ENCODE results near the gene POLR3C.
A peak's percentile ranks its signal among the peaks of the same experiment; 100 is the strongest.
"Not testable (repeated sequence)": the region's sequence is repeated elsewhere in the genome, so short reads cannot be mapped to it uniquely, and the experiment has no call there.

The POLR3C gene, protein sequence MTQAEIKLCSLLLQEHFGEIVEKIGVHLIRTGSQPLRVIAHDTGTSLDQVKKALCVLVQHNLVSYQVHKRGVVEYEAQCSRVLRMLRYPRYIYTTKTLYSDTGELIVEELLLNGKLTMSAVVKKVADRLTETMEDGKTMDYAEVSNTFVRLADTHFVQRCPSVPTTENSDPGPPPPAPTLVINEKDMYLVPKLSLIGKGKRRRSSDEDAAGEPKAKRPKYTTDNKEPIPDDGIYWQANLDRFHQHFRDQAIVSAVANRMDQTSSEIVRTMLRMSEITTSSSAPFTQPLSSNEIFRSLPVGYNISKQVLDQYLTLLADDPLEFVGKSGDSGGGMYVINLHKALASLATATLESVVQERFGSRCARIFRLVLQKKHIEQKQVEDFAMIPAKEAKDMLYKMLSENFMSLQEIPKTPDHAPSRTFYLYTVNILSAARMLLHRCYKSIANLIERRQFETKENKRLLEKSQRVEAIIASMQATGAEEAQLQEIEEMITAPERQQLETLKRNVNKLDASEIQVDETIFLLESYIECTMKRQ

DNA sequence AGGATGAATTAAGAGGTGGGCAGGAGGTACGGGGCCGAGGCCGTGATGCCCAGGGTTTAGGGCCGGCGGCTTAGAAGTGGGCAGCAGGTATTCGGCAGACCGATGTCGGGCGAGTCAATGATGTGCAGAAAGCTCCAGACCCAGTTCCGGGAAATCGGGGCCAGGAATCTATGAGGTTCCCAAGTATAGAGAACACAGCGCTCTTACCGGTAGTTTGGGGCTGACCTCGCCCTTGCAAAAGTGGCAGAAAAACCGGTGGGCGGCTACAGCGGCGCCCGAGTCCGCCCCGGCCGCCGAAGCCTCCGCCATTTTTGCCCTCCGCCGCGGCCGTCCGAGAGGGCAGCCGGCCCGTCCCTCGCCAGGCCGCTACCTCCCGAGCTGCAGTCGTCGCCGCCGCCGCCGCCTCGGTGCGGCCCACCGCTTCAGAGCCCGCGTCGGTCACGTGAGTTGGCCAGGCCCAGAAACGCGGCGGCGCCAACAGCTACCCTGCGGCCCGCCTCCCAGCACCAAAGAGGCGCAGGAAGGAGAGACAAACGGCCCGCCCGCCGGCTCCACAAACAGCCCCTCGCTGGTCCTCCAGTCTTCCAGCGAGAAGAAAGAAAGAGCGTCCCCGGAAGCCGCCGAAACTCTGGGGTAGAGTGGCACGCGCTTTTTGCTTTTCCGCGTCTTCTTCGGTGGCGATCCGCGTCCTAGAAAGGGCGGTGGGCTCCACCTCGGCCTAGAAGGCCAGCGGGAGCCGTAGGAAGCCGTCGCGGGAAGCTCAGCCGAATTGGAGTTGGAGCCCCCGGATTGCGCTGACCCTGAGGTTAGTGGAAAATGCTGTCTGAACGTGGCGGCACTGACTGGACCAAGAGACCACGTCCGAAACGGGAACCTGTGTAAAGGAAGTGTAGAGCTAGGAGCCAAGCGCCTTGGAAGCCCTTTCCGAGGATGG is at the start of gene POLR3C, which contains the start of gene RNF115:
Gene POLR3C, plus strand, starts transcription at position 636 of the 934 bp plus-strand sequence. CDS start 1,577 bp downstream, outside the sequence.
Gene RNF115, minus strand, starts transcription at position 531 of the 934 bp plus-strand sequence. Its CDS starts 222 bp downstream, at position 309.
- peak; percentile 71 to 72 for DNase-seq (ENCODE audit: low read depth in 2 of 2)

DNA sequence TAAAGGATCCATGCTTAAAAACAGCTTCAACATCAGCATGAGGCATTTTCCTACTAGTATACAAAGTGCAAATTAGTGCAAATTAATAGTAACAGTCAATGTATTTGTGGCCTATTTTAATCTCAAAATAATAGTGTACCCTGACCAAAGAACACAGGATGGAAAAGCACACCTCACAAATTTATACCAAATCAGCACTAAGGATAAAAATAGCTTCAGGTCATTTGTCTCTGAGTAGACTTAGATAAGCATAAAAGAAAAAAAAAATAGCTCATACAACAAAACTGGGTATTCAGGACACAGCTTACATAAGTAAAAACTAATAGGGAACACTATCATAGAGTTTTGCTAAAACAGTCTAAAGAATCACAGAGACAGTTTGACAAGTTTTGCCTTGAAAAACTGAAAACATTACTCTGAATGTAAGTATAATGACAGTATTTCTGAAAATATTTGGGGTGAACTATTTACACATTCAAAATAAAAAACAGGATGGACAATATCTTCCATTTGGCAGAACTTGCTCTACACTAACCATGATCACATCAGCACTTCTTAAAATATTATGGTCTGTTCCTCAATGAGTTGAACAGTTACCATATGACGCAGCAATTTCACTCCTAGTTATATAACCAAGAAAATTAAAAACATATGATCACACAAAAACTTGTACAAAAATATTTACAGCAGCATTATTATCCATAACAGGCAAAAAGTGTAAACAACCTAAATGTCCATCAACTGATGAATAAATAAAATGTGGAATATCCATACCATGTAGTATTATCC is 46.4 kb upstream of the POLR3C start:
- DNase-seq (ENCODE audit: low read depth in 2 of 2) = no peak

DNA sequence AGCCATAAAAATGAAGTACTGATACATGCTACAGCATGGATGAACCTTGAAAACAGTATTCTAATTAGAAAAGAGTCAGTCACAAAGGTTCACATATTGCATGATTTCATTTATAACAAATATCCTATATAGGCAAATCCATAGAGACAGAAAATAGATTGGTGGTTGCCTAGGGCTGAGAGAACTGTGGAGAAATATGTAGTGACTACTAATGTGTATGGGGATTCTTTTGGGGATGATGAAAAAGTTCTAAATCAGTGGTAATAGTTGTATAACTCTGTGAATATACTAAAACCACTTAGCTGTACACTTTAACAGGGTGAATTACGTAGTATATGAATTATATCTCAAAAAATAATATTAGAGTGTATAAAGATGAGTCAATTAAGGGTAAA is 45.9 kb upstream of the POLR3C start:
- no peak for DNase-seq (ENCODE audit: low read depth in 2 of 2)

- no peak for DNase-seq (ENCODE audit: low read depth in 2 of 2)
These were observed 41.5 kb upstream of the POLR3C start for GRCh38 chr1:145782272-145783099.

- DNase-seq (ENCODE audit: low read depth in 2 of 2) = no peak
These were observed 39.6 kb upstream of the POLR3C start for GRCh38 chr1:145784409-145784808.

DNA sequence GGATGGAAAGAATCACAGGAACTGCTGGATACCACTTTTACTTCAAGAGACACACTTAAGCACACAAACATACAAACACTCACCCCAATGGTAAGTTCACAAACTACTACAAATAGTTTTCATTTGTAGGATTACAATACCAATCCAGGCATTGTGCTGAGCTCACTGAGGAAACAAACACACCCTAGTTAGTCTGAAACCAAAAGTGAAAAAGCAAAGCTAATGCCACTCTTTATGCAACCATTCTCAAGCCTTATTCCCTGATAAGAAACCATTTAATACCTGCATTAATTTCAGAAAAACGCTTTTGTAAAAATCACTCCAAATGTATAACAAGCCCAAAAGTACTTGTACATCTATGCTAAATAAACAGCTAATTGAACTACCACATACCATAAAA is 38.5 kb upstream of the POLR3C start:
- no peak for DNase-seq (ENCODE audit: low read depth in 2 of 2)

DNA sequence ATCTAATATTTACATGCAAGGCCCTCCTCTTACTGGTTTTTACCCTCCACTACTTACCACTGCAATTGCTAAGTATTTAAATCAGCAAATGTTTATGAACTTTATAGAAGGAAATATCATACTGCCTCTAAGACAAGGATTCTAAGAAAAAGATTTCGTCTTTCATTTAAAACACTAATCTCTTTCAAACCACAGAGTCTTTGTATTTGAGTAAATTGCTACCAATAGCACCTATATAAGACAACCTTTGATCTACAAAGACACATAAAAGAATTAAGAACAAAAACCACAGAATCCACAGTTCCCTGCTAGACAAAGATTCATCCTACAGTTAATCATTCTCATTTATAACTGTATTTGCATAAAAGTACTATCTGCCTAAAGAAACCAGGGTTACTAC is 37.7 kb upstream of the POLR3C start:
- no peak for DNase-seq (ENCODE audit: low read depth in 2 of 2)

DNA sequence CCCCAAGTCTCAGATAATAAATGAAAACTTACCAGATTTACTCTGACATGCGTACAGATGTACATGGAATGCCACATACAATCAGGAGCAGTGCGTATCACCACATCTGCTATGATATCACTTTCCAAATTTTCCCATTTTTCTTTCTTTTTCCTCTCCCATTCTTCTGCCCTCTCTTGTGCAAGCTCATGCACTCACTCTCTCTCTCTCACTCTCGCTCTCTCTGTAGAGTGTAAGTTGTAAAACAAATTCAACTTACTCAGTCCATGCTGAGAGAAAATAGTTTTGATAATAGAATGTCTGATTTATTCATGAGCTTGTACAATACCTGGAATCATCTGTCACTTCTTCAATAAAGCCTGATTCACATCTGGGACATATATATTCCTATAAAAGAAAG is 35.4 kb upstream of the POLR3C start:
- DNase-seq (ENCODE audit: low read depth in 2 of 2) = no peak

DNA sequence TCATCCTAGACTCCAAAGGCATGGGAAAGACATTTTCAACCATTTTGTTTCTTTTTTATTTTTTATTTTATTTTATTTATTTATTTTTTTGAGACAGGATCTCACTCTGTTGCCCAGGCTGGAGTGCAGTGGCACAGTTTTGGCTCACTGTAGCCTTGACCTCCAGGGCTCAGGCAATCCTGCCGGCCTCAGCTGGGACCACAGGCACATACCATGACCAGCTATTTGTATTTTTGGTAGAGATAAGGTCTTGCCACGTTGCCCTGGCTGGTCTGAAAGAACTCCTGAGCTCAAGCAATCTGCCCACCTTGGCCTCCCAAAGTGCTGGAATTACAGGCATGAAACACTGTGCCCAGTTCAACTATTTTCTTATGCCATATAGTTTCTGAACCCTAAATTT is 32.1 kb upstream of the POLR3C start:
- not testable (repeated sequence) for DNase-seq (ENCODE audit: low read depth in 2 of 2)

DNA sequence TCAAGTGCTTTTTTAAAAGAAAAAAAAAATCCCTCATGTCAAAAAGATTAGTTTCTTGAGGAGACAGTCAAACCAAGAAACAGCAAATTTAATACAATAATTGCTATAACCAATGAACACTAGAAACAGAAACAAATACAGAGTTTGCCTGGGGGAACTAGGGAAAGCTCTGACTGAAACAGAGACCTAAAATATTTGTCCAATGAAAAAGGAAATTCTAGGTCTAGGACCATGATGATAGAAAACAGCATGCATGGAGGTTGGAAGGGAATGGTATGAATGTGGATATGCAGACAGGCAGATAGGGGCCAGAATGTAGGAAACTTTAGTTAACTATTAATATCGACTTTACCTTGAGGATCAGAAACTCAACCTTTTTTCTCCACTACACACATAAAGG is 31.5 kb upstream of the POLR3C start:
- DNase-seq (ENCODE audit: low read depth in 2 of 2) = no peak

DNA sequence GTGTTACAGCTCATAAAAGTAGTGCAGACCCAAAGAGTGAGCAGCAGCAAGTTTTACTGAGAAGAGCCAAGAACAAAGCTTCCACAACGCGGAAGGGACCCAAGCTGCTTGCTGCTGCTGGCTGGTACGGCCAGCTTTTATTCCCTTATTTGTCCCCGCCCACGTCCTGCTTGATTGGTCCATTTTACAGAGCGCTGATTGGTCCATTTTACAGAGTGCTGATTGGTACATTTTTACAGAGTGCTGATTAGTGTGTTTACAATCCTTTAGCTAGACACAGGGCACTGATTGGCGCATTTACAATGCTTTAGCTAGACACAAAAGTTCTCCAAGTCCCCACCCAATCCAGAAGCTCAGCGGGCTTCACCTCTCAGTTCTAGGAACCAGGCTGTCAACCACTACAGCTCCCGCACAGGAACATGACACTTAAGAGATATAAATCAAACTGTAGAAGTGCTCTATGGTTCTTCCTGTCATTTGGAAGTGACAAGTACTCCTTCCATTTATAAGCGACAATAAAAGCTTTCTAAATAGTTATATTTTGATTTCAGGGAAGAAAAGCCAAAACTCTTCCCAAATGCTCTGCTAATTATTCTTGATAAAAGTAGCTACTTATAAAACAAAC is 28.6 kb upstream of the POLR3C start:
- DNase-seq (ENCODE audit: low read depth in 2 of 2) = no peak

- no peak for DNase-seq (ENCODE audit: low read depth in 2 of 2)
These were observed 27.2 kb upstream of the POLR3C start for GRCh38 chr1:145796753-145797152.

DNA sequence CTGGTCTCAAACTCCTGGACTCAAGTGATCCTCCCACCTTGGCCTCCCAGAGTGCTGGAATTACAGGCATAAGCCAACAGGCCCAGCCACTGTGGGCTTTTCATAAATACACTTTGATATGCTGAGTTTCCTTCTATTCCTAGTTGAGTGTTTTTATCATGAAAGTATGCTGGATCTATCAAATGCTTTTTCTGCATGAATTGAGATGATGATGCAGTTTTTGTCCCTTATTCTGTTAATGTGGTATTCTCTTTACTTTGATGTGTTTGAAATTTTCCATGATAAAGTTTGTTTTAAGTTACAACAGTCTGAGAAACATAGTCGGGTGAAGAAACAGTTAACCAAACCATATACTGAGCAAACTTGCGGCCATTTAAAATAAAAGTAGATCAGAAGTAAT is 24.2 kb upstream of the POLR3C start:
- DNase-seq (ENCODE audit: low read depth in 2 of 2) = no peak

- no peak for DNase-seq (ENCODE audit: low read depth in 2 of 2)
These were observed 19.6 kb upstream of the POLR3C start for GRCh38 chr1:145804235-145805045.

- DNase-seq (ENCODE audit: low read depth in 2 of 2) = no peak
These were observed 18.9 kb upstream of the POLR3C start for GRCh38 chr1:145805057-145805456.

GRCh38 chr1:145806408-145806807 is 17.6 kb upstream of the POLR3C start:
- no peak for DNase-seq (ENCODE audit: low read depth in 2 of 2)

DNA sequence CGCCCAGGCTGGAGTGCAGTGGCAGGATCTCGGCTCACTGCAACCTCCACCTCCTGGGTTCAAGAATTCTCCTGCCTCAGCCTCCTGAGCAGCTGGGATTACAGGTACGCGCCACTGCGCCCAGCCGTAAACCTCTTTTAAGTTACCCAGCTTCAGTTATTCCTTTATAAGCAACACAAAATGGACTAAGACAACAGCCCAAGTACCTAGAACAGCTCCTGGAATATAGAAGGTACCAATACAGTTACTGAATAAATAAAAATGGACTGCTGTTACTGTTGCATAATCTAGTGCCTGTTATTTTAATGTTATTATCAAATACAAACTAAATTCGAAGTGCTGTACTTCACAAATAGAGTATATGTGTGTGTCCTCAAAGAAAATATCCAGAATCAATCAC is 17.2 kb upstream of the POLR3C start:
- no peak for DNase-seq (ENCODE audit: low read depth in 2 of 2)

DNA sequence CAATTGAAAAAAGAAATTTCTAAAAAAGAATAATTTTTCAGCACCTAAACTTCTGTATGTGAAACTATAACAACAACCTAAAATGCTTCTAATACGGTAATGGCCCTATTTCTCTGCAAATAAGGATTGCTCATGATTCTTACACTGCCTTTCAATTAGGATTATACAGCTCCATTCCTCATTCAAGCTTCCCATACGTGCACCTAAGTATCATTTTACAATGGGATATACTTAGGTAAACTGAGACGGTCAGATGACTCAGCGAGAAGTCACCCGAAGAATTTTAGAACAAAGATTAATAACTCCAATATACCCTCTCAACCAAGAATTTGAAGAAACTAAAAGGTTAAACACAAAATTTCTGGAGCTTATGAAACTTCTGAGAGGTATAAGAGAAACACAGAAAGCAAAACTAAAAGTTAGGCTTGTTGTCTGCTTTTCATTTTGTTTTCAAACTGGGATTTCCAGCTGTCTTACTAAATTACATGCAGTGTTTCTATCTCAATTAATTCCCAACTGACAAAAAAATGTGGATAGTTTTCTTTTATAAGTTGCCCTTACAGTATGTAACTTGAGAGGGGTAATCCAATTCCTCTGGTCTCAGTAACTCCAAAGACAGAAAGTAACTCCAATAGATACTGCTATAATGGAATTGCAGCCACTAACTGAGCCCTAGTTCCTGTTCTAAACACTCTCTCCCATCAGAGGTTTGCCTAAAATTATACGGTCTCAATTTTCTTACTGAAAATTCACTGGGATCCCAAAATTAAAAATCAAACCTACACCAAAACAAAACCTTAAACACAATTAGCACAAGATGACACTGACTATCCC is 10.8 kb upstream of the POLR3C start:
- not testable (repeated sequence) for DNase-seq (ENCODE audit: low read depth in 2 of 2)

Measured in stimulated activated CD8-positive, alpha-beta memory T cell treated with anti-CD3 and anti-CD28 coated beads, Interleukin-7, amount 100 ng/mL, for 1 hour (primary cell).